Activated CD8-positive, alpha-beta memory T cell treated with anti-CD3 and anti-CD28 coated beads, Interleukin-2, amount 50 U/mL, for 24 hours (primary cell): ENCODE results near the gene CLEC2B.
A peak's percentile ranks its signal among the peaks of the same experiment; 100 is the strongest.
"Not testable (repeated sequence)": the region's sequence is repeated elsewhere in the genome, so short reads cannot be mapped to it uniquely, and the experiment has no call there.

ENCODE experiments used
- DNase-seq: peaks from one replicate; pipeline ENCODE4 v3.0.0-alpha.2; 2020; ENCODE audit errors: extremely low read depth

The CLEC2B gene

GRCh38 chr12:9869307-9870161, at the start of gene CLEC2B:
Gene CLEC2B (minus strand): TSS chr12:9869354.
- DNase-seq = no peak

GRCh38 chr12:9911708-9912107, 42.6 kb upstream of the CLEC2B start:
- no peak for DNase-seq

GRCh38 chr12:9910716-9911421, 41.7 kb upstream of the CLEC2B start:
- DNase-seq = no peak

- no peak for DNase-seq
Observed at GRCh38 chr12:9909724-9910123, 40.6 kb upstream of the CLEC2B start.

GRCh38 chr12:9908350-9908749, 39.2 kb upstream of the CLEC2B start:
- no peak for DNase-seq

GRCh38 chr12:9907769-9908168, 38.6 kb upstream of the CLEC2B start:
- DNase-seq = no peak

- peak; percentile 4 for DNase-seq
Observed at GRCh38 chr12:9906873-9907272, 37.7 kb upstream of the CLEC2B start.

GRCh38 chr12:9902539-9903228, 33.5 kb upstream of the CLEC2B start:
- no peak for DNase-seq

- no peak for DNase-seq
Observed at GRCh38 chr12:9900930-9901329, 31.8 kb upstream of the CLEC2B start.

GRCh38 chr12:9899209-9899608, 30.1 kb upstream of the CLEC2B start:
- no peak for DNase-seq

GRCh38 chr12:9897535-9897934, 28.4 kb upstream of the CLEC2B start:
- no peak for DNase-seq

- no peak for DNase-seq
Observed at GRCh38 chr12:9895215-9895971, 26.2 kb upstream of the CLEC2B start.

- no peak for DNase-seq
Observed at GRCh38 chr12:9888665-9889273, 19.6 kb upstream of the CLEC2B start.

- DNase-seq = no peak
Observed at GRCh38 chr12:9883175-9883574, 14.0 kb upstream of the CLEC2B start.

GRCh38 chr12:9881988-9882387, 12.8 kb upstream of the CLEC2B start:
- no peak for DNase-seq

- no peak for DNase-seq
Observed at GRCh38 chr12:9881246-9881645, 12.1 kb upstream of the CLEC2B start, which contains the start of gene KLRF2. Gene KLRF2 (plus strand): TSS chr12:9881489. CDS start chr12:9881596, 107 bp downstream.

GRCh38 chr12:9880532-9881078, 11.5 kb upstream of the CLEC2B start:
- DNase-seq = no peak

- DNase-seq = not testable (repeated sequence)
Observed at GRCh38 chr12:9876120-9876519, 7.0 kb upstream of the CLEC2B start.

GRCh38 chr12:9872742-9873141, 3.6 kb upstream of the CLEC2B start:
- no peak for DNase-seq

- DNase-seq = no peak
Observed at GRCh38 chr12:9872162-9872561, 3.0 kb upstream of the CLEC2B start.

- no peak for DNase-seq
Observed at GRCh38 chr12:9870286-9870866, 1.2 kb upstream of the CLEC2B start.
